Gastroesophageal sphincter (tissue), 4 donors: ENCODE results near the gene ZKSCAN5. TPM values are rescaled to one million over a fixed set of nuclear protein-coding genes. Genes with fewer than 3 reads are reported as not detected.
"Not testable (repeated sequence)": the region's sequence is repeated elsewhere in the genome, so short reads cannot be mapped to it uniquely, and the experiment has no call there.

Experiments
- ATAC-seq: fragments of 150-250 bp; one replicate; pipeline ENCODE4 v1.9.1; 2016; ENCODE audit warnings: mild to moderate bottlenecking, moderate library complexity
- H3K27ac ChIP-seq, 4 donors: fragments of 200-600 bp; sonication (generic) in 3 of 4; 1 replicate in 3 of 4; 2 replicates in 1 of 4; pipeline ENCODE4 v1.5.1; 2016 to 2019
- H3K27me3 ChIP-seq: fragments of 200-600 bp; sonication (generic); one replicate; pipeline ENCODE4 v1.5.1; 2019
- H3K36me3 ChIP-seq, 2 donors: fragments of 200-600 bp; sonication (generic); one replicate each; pipeline ENCODE4 v1.5.1; 2019; ENCODE audit warnings: control low read depth in 1 of 2
- H3K4me1 ChIP-seq, 3 donors: fragments of 200-600 bp; sonication (generic); 1 replicate in 2 of 3; 2 replicates in 1 of 3; pipeline ENCODE4 v1.5.1; 2016 to 2019; ENCODE audit warnings: control low read depth in 2 of 3
- H3K4me3 ChIP-seq, 2 donors: fragments of 200-600 bp; sonication (generic); one replicate each; pipeline ENCODE4 v1.5.1; 2019; ENCODE audit warnings: mild to moderate bottlenecking in 1 of 2, moderate library complexity in 1 of 2
- H3K9me3 ChIP-seq, 3 donors: fragments of 200-600 bp; sonication (generic); one replicate each; pipeline ENCODE4 v1.5.1; 2017 to 2019; ENCODE audit warnings: control low read depth in 2 of 3
- EP300 ChIP-seq: sonication (generic); formaldehyde crosslinking; IDR thresholded peaks from one replicate; pipeline ENCODE4 v1.6.1; 2017; ENCODE audit warnings: antibody characterized with exemption, mild to moderate bottlenecking
- POLR2A ChIP-seq, 2 donors: fragments of 450-650 bp; IDR thresholded peaks; one replicate each; pipeline ENCODE4 v1.6.1; 2017; ENCODE audit warnings: antibody characterized with exemption in 2 of 2, mild to moderate bottlenecking in 2 of 2, moderate library complexity in 1 of 2
- POLR2AphosphoS5 ChIP-seq: sonication (generic); formaldehyde crosslinking; IDR thresholded peaks from one replicate; pipeline ENCODE4 v1.6.1; 2017; ENCODE audit warnings: antibody characterized with exemption
- WGBS, 2 donors: methylation state at CpG; one replicate each; pipeline ENCODE4 v1.1.5; 2018; ENCODE audit warnings: low coverage in 1 of 2; 5-methylcytosine and 5-hydroxymethylcytosine counted together
- total RNA-seq, 4 donors: library from RNA; depleted of rRNA; stranded (reverse); fragments of >200 nt; gene quantifications; one replicate each; pipeline ENCODE4 v1.1.0, GENCODE V29; 2016
- TF ChIP-seq, protein P1 (sequence below), 4 experiments: fragments of 200-600 bp in 2 of 4; fragments of 450-650 bp in 2 of 4; sonication (generic) in 1 of 4; IDR thresholded peaks; one replicate each; pipeline ENCODE4 v1.5.1; 2017 to 2019; ENCODE audit warnings: antibody characterized with exemption in 4 of 4, mild to moderate bottlenecking in 2 of 4, moderate library complexity in 2 of 4

Gene ZKSCAN5
- total RNA-seq, 4 donors from 2014 or later, result 7.5 to 12.5 (median 10.6) TPM

DNA sequence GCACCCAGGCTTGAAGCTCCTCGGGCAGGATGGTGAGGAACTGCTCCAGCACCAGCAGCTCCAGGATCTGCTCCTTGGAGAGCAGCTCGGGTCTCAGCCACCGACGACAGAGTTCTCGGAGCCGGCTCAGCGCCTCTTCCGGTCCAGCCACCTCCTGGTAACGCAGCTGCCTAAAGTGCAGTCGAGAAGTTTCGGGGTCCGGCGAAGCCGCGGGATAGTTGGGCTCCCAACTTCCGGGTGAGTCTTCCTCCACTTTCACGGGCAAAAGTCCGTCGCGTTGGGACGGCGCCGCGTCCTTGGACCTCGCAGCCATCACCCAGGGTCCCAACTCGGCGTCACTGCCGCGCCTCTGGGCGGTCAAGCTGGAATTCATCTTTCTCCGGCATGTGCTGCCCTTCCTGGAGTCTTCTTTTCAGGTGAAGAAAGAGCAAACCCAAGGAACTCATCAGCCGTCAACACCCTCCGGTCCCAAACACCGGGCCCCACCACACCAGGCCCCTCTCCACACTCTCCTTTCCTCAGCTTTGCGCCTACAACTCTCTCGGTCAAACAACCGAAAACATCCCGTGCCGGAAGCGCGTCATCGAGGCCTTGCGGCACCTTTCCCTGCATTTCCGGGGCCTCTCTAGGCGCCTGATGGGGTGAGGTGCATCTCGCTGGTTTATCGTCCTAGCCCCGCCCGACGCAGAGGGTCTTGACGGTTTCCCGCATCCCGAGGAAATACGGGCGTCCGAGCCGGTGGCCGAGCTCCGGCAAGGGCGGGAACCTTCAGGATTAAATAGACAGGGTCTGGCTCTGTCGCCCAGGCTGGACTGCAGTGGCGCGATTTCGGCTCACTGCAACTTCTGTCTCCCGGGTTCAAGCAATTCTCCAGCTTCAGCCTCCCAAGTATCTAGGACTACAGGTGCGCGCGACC lies 4.5 kb upstream of the ZKSCAN5 start, which contains the start of gene ZNF394:
TSS of gene ZNF394 (minus strand) at position 561 of the 916 bp plus-strand sequence. CDS start at position 373, 188 bp downstream.
- H3K4me1 ChIP-seq, result peaks cover 2 to 47% (median 21%) of the 10 kb centered on the region in 3 donors
- peak; percentile 49 for ATAC-seq

DNA sequence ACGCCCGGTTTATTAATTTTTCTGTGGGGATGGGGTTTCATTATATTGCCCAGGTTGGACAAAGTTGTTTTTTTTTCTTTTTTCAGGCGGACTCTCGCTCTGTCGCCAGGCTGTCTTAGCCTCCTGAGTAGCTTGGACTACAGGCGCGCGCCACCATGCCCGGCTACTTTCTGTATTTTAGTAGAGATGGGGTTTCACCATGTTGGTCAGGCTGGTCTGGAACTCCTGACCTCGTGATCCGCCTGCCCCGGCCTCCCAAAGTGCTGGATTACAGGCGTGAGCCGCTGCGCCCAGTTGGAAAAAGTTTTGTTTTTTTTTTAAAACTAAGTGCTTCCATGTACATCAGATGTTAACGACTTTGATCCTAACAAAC lies 3.8 kb upstream of the ZKSCAN5 start:
- ATAC-seq, result no peak
- no peaks in the 10 kb centered on the region for H3K9me3 ChIP-seq
- TF ChIP-seq POLR2AphosphoS5 (no peak), EP300 (no peak), POLR2A (IDR thresholded peaks at IDR 0.05) (no peak)
- TF ChIP-seq, protein P1, sequence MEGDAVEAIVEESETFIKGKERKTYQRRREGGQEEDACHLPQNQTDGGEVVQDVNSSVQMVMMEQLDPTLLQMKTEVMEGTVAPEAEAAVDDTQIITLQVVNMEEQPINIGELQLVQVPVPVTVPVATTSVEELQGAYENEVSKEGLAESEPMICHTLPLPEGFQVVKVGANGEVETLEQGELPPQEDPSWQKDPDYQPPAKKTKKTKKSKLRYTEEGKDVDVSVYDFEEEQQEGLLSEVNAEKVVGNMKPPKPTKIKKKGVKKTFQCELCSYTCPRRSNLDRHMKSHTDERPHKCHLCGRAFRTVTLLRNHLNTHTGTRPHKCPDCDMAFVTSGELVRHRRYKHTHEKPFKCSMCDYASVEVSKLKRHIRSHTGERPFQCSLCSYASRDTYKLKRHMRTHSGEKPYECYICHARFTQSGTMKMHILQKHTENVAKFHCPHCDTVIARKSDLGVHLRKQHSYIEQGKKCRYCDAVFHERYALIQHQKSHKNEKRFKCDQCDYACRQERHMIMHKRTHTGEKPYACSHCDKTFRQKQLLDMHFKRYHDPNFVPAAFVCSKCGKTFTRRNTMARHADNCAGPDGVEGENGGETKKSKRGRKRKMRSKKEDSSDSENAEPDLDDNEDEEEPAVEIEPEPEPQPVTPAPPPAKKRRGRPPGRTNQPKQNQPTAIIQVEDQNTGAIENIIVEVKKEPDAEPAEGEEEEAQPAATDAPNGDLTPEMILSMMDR (IDR thresholded peaks at IDR 0.05), result no peak
- H3K4me1 ChIP-seq, result peaks cover 2 to 51% (median 21%) of the 10 kb centered on the region in 3 donors
- H3K27me3 ChIP-seq, result no peaks in the 10 kb centered on the region
- peak overlapping the region; percentile 77 to 97 (median 96) for H3K27ac ChIP-seq
- peak overlapping the region; percentile 85 to 88 for H3K4me3 ChIP-seq
- WGBS, 2 donors, result 50 to 58% methylated on average over 8 to 9 of the region's 16 CpGs
- H3K36me3 ChIP-seq, result peaks cover 0 to 29% of the 10 kb centered on the region in 2 donors

More for the DNA sequence above, 4.5 kb upstream of the ZKSCAN5 start, which contains the start of gene ZNF394:
- H3K4me3 ChIP-seq, result peak within 1 kb of the TSS; percentile 85 to 88
- H3K36me3 ChIP-seq, result peaks cover 0 to 36% of the 10 kb centered on the region in 2 donors
- 0 to 2% methylated on average over 14 to 29 of the region's 68 CpGs for WGBS, 2 donors
- H3K9me3 ChIP-seq, result peaks cover 0 to 6% (median 0%) of the 10 kb centered on the region in 3 donors
- no peak for TF ChIP-seq EP300
- TF ChIP-seq POLR2AphosphoS5, result peak; percentile 93
- TF ChIP-seq POLR2A (IDR thresholded peaks at IDR 0.05), result peak; percentile 56 to 71
- TF ChIP-seq, protein P1 (IDR thresholded peaks at IDR 0.05), result peak in 1 of 4 experiments; percentile 15
- H3K27ac ChIP-seq, result peak within 1 kb of the TSS; percentile 77 to 97 (median 96)
- H3K27me3 ChIP-seq, result no peaks in the 10 kb centered on the region

DNA sequence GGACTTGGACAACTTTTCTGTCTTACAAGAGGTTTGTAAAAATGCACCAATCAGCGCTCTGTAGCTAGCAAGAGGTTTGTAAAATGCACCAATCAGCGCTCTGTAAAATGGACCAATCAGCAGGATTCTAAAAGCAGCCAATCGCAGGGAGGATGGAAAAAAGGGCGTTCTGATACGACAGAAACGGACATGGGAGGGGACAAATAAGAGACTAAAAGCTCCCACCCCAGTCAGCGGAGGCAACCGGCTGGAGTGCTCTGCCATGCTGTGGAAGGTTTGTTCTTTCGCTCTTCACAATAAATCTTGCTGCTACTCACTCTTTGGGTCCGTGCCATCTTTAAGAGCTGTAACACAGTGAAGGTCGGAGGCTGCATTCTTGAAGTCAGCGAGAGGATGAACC lies 3.2 kb upstream of the ZKSCAN5 start:
- H3K9me3 ChIP-seq, ATAC-seq, H3K27me3 ChIP-seq, H3K4me3 ChIP-seq: not testable (repeated sequence)
- peaks cover 0 to 23% of the 10 kb centered on the region in 2 donors for H3K36me3 ChIP-seq
- 83 to 92% methylated on average over 1 to 10 of the region's 12 CpGs for WGBS, 2 donors
- H3K27ac ChIP-seq, result peak overlapping the region in 2 of 4 donors; percentile 96 to 97
- H3K4me1 ChIP-seq, result peaks cover 2 to 56% (median 27%) of the 10 kb centered on the region in 3 donors

DNA sequence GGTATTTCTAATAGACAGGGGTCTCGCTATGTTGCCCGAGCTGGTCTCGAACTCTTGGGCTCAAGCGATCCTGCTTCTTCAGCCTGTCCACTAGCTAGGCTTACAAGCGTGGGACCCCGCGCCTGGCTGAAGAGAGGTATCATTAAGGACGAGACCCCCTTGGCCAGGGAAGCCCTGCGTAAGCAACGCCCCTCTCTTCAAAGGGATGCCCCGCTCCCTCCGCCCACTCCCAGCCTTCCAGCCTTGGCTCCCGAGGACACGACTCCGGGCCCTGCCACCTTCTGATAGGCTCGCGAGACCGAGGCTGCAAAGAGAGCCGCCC lies 220 bp upstream of the ZKSCAN5 start:
- Histone ChIP-seq H3K4me3 (peak overlapping the region; percentile 75 to 86), H3K27me3 (no peaks in the 10 kb centered on the region), H3K4me1 (peaks cover 0 to 48% (median 25%) of the 10 kb centered on the region in 3 donors), H3K9me3 (no peaks in the 10 kb centered on the region), H3K36me3 (no peaks in the 10 kb centered on the region), H3K27ac (peak overlapping the region; percentile 63 to 98 (median 93))
- no CpG with 5 or more reads among the region's 19 CpGs for WGBS, 2 donors
- ATAC-seq, result no peak
- peak in 1 of 2 donors; percentile 15 for TF ChIP-seq POLR2A (IDR thresholded peaks at IDR 0.05)
- TF ChIP-seq POLR2AphosphoS5, result no peak

DNA sequence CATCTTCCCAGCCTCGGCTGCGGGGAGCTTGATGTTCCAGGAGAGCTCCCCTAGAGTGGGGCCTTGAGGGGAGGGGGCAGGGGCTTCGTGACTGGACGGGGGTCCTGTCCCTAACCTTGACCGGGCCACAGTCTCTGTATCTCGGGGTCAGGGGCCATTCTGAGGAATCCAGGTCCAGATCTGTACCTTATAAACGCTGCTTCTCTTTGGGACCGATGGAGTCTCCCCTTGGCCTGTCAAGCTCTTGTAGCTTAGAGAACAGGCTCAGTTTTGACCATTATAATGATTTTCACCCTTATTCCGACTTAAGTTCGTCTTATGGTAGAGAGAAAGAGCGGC lies 831 bp downstream of the ZKSCAN5 start:
- ATAC-seq, result no peak
- H3K4me1 ChIP-seq, result peaks cover 0 to 48% (median 25%) of the 10 kb centered on the region in 3 donors
- WGBS, 2 donors, result 0 to 2% methylated on average over 5 to 6 of the region's 11 CpGs

More for the DNA sequence above, 831 bp downstream of the ZKSCAN5 start:
- Histone ChIP-seq H3K36me3 (peaks cover 0 to 10% of the 10 kb centered on the region in 2 donors), H3K27ac (peak overlapping the region; percentile 63 to 98 (median 93)), H3K4me3 (peak overlapping the region; percentile 75 to 86), H3K27me3 (no peaks in the 10 kb centered on the region), H3K9me3 (no peaks in the 10 kb centered on the region)
- TF ChIP-seq, protein P1 (IDR thresholded peaks at IDR 0.05), result no peak
- no peak for TF ChIP-seq EP300
